IPS-NIHi7 (cell line): ENCODE results near the gene STRIP2.
A peak's percentile ranks its signal among the peaks of the same experiment; 100 is the strongest.
"Not testable (repeated sequence)": the region's sequence is repeated elsewhere in the genome, so short reads cannot be mapped to it uniquely, and the experiment has no call there.

Experiments used
- DNase-seq: peaks from one replicate; pipeline ENCODE4 v3.0.0; 2012; ENCODE audit warnings: mixed read lengths; ENCODE audit errors: extremely low spot score

STRIP2 gene

GRCh38 chr7:129421717-129422250 is 12.4 kb upstream of the STRIP2 start:
- no peak for DNase-seq

- no peak for DNase-seq
Measured at GRCh38 chr7:129422727-129423126, 11.5 kb upstream of the STRIP2 start.

DNA sequence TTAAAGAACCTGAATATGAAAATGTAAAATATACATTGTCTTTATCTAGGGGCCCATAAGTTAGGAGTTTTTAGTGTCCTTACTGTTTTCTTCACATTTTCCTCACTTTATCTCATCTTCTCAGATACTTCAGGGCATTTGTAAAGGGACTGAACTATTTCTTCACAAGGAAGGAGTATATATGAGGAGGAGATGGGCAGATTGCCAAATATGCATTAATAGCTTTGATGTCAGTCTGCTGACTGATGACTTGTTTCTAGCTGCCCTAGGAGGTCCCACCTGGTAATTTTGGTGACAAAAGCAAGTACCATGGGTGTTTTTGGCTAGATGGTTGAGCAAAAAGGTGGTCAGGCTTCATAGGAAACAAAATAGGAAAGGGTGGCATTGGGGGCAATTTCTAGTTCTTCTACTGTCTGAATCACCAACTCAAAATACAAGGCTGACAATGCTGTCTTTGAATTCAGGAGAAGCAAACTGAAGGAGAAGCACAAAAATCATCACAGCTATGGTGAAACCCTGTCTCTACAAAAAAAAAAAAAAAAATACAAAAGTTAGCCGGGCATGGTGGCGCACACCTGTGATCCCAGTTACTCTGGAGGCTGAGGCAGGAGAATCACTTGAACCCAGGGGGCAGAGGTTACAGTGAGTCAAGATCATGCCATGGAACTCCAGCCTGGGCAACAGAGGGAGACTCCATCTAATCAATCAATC is 10.4 kb upstream of the STRIP2 start:
- no peak for DNase-seq

- no peak for DNase-seq
Measured at GRCh38 chr7:129426482-129426881, 7.8 kb upstream of the STRIP2 start.

- no peak for DNase-seq
Measured at GRCh38 chr7:129427526-129428045, 6.6 kb upstream of the STRIP2 start.

DNA sequence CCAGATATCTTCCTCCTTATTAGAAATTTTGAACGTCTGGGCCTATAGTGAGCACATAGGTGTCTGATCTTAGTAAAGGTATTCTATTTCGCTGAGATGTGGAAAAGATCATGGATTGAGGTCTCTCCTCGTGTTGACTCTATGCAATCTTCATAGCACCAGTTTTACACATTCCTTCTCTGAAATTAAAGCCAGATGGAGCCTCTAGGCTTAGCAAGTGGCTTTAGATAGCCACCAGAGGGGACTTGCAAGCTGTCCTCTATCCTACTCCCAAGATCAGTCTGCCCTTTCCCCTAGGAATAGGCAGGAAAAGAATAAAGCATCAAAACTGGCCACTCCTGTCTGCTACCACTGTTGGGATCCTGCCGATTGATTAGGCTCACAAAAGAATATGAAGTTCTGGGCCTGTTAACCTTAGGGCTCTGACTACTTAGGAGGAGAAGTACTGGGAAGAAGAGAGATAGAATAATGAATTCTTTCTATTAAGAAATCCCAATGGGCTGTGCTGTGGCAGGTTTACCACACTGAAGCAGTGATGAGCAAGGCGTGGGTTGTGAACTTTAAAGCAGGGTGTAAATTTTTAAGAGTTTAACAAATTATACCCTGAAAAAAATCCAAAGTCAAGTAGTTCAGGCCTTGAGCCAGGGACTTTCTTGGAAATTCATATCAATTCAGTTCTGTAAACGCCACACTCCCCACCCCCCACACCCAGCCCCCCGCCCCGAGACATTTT is 2.2 kb upstream of the STRIP2 start:
- no peak for DNase-seq

DNA sequence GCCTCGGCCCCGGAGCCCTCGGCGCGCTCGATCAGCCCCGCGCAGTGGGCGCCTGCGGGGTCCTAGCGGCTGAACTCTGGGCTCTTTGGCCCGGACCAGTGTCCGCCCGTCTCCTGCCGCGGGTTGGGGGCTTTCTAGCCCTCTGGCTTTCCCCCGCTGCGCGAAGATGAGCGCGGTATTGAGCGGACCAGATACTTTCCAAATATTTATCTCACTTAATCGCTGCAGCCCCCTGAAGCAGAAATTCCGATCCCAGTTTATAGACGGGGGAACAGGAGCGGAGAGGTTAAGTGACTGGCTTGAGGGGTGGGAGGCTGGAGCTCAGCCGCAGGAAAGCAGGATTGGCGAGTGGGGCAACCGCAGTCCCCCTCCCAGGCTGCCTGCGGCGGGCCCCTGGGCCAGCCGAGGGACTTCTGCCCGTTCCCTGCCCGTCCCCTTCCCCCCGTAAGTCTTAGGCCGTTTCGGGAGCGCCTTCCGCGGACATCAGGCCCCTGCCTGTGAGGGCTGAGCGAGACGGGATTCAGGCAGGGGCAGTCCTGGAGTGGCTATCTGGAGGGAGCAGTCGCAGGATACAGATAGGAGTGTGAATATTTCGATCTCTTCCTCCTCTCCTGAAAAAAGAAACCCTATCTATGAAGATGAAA is 565 bp downstream of the STRIP2 start:
- DNase-seq, result peak; percentile 79

- DNase-seq, result no peak
Measured at GRCh38 chr7:129435414-129435829, 1.2 kb downstream of the STRIP2 start.

GRCh38 chr7:129436335-129436923 is 2.2 kb downstream of the STRIP2 start:
- DNase-seq, result no peak

GRCh38 chr7:129437190-129437589 is 3.0 kb downstream of the STRIP2 start:
- no peak for DNase-seq

GRCh38 chr7:129438281-129438838 is 4.1 kb downstream of the STRIP2 start:
- no peak for DNase-seq

GRCh38 chr7:129438839-129439651 is 4.8 kb downstream of the STRIP2 start:
- no peak for DNase-seq

DNA sequence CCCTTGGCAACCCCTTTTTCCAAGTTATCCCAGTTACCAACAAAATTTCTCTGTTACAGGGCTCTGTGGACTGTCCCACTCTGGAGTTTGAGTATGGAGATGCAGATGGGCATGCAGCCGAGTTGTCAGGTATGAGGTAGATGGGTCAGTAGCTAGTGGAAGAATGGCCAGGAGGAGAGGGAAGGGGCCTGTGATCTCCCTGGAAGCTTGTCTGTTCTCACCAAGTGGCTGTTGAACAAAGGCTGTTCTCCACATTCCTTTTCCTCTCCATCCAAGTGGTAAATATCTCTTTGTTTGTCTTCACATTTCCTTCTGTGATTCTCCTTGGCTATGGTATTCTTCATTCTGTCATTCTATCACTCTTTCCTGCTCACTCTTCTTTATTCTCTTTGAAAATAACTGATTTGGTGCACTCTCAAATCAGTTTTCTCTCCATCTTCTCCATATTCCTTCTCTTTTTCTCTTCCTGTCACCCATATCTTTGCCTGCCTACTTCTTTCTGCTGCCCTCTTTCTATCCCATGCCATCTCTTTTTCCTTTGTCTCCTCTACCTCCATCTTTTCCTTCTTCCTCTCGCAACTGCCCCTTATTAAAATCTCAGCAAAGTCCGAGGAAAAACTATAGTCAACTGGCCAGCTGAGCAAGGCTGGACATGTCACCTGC is 5.9 kb downstream of the STRIP2 start:
- DNase-seq, result no peak

- DNase-seq, result no peak
Measured at GRCh38 chr7:129443612-129444011, 9.4 kb downstream of the STRIP2 start.

DNA sequence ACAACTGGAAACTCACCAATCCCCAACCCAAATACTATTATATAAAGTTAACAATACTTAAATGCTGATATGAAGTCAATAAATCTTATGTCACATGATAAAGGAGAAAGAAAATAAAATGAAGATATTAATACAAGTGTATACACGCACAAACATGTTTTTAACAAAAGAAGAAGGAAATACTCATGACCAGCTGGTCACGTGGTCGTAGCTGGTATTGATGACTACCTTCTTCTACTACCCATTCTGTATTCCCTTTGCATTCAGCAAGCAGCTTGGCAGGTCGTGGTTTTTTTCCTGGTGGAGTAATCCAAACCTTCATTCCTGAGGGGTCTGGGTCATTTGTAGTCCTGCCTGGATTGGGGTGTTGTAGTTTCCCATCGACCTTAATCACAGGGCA is 10.5 kb downstream of the STRIP2 start:
- DNase-seq, result not testable (repeated sequence)

GRCh38 chr7:129446925-129447324 is 12.7 kb downstream of the STRIP2 start:
- DNase-seq, result not testable (repeated sequence)

GRCh38 chr7:129447445-129447844 is 13.2 kb downstream of the STRIP2 start:
- not testable (repeated sequence) for DNase-seq

GRCh38 chr7:129448608-129449007 is 14.4 kb downstream of the STRIP2 start:
- not testable (repeated sequence) for DNase-seq

- DNase-seq, result no peak
Measured at GRCh38 chr7:129450295-129450694, 16.1 kb downstream of the STRIP2 start.

GRCh38 chr7:129452589-129453231 is 18.5 kb downstream of the STRIP2 start:
- DNase-seq, result no peak
